Measurements from ENCODE around the gene LIAS.

LIAS gene

DNA sequence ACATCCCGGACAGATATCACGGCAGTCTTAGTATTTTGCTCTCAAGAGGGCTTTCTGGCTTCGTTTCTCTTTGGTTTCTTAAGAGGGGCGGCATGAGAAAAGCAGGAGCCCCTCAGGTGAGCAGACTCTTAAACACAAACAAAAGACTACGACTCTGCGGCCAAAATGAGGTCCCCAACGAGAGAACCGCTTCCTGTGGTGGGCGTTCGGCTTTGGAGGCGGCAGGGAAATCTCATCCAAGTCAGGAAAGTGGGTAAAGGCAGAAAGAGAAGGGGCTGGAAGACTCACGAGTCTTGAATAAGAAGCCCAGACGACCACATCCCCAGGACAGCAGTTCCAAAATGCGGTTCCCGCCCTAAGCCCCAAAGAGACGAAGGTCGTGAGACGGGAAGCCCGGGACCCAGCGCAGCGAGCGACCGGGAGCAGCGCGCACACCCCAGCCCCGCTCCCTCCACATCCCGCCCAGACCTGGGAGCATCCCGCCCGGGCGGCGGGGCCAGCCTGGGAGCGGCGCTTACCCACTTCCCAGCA lies 68.0 kb downstream of the LIAS start:
- H4K20me1 ChIP-seq (ENCODE audit: insufficient read depth, low read length, poor library complexity, severe bottlenecking): peaks cover 7% of the 10 kb centered on the region
- H3K27me3 ChIP-seq (ENCODE audit: insufficient read depth, low read length, poor library complexity, severe bottlenecking): no peaks in the 10 kb centered on the region
- no peaks in the 10 kb centered on the region for H3F3A ChIP-seq (ENCODE audit: low read depth)
- H3K4me3 ChIP-seq (ENCODE audit: low read length, poor library complexity, severe bottlenecking): peak overlapping the region; percentile 82
- H3K9me3 ChIP-seq (ENCODE audit: insufficient read depth, low read depth, low read length): no peaks in the 10 kb centered on the region; the same call in 1 of the 2 replicates
- peak overlapping the region; percentile 85 for H2AFZ ChIP-seq (ENCODE audit: low read length)
- peaks cover 48% of the 10 kb centered on the region for H3K79me2 ChIP-seq (ENCODE audit: insufficient read depth, low read length)
- H3K4me2 ChIP-seq (ENCODE audit: low read depth, low read length, poor library complexity, severe bottlenecking): peak overlapping the region; percentile 81
- peaks cover 26% of the 10 kb centered on the region for H3K4me1 ChIP-seq (ENCODE audit: insufficient read depth, low read length, poor library complexity, severe bottlenecking)
- no peaks in the 10 kb centered on the region for H3K36me3 ChIP-seq (ENCODE audit: insufficient read depth, low read length)
- H3K9ac ChIP-seq (ENCODE audit: low read depth, low read length, poor library complexity, severe bottlenecking): peak overlapping the region; percentile 79
- TF ChIP-seq EZH2phosphoT487 (IDR thresholded peaks at IDR 0.05; ENCODE audit: borderline replicate concordance) (no peak), CTCF (conservative IDR thresholded peaks at IDR 0.05; ENCODE audit: low read length) (no peak)
- no peaks in the 10 kb centered on the region for H3K9me2 ChIP-seq (replicated peaks; ENCODE audit: low read depth, low read length)

- no peaks in the 10 kb centered on the region for H3K36me3 ChIP-seq (ENCODE audit: insufficient read depth, low read length)
- peak within 1 kb of the TSS; percentile 93 for H3K4me2 ChIP-seq (ENCODE audit: low read depth, low read length, poor library complexity, severe bottlenecking)
- H3K9me3 ChIP-seq (ENCODE audit: insufficient read depth, low read depth, low read length): no peaks in the 10 kb centered on the region; the same call in 1 of the 2 replicates
- peak within 1 kb of the TSS; percentile 82 for H3K4me3 ChIP-seq (ENCODE audit: low read length, poor library complexity, severe bottlenecking)
- H3K9me2 ChIP-seq (replicated peaks; ENCODE audit: low read depth, low read length): no peaks in the 10 kb centered on the region
- peak within 1 kb of the TSS; percentile 79 for H3K9ac ChIP-seq (ENCODE audit: low read depth, low read length, poor library complexity, severe bottlenecking)
- H3K4me1 ChIP-seq (ENCODE audit: insufficient read depth, low read length, poor library complexity, severe bottlenecking): peaks cover 26% of the 10 kb centered on the region
- peaks cover 48% of the 10 kb centered on the region for H3K79me2 ChIP-seq (ENCODE audit: insufficient read depth, low read length)
- no peaks in the 10 kb centered on the region for H3K27me3 ChIP-seq (ENCODE audit: insufficient read depth, low read length, poor library complexity, severe bottlenecking)
- TF ChIP-seq EZH2phosphoT487 (IDR thresholded peaks at IDR 0.05; ENCODE audit: borderline replicate concordance) (no peak), CTCF (conservative IDR thresholded peaks at IDR 0.05; ENCODE audit: low read length) (no peak)
- peaks cover 7% of the 10 kb centered on the region for H4K20me1 ChIP-seq (ENCODE audit: insufficient read depth, low read length, poor library complexity, severe bottlenecking)
- H2AFZ ChIP-seq (ENCODE audit: low read length): peak within 1 kb of the TSS; percentile 85
- H3F3A ChIP-seq (ENCODE audit: low read depth): no peaks in the 10 kb centered on the region
These were observed 68.6 kb downstream of the LIAS start, which contains the start of gene UGDH for GRCh38 chr4:39527296-39528060. Gene UGDH, minus strand, starts transcription at chr4:39527439. Its CDS starts 5,927 bp downstream, at chr4:39521512.

DNA sequence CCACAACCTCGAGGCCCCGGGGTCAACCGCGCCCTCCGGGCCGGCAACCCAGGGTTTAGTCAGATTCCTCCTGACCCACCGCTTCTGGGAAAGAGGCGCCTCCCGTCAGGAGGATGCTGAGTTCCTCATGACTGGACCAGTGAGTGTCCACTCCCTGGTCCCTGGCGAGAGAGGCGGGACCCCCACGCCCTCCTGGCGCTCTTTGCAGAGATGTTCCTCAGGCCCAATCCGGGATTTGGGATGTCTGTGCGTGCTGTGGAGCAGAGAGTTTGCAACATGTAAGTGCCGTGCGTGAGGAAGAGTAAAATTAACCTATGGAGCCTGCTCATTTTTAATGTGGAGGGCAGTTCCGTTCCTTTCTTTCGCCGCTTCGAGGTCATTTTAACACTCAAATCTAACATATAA lies 69.2 kb downstream of the LIAS start:
- Histone ChIP-seq H3K9me3 (ENCODE audit: insufficient read depth, low read depth, low read length) (no peaks in the 10 kb centered on the region; the same call in 1 of the 2 replicates), H3K4me3 (ENCODE audit: low read length, poor library complexity, severe bottlenecking) (peak overlapping the region; percentile 82), H3F3A (ENCODE audit: low read depth) (no peaks in the 10 kb centered on the region), H4K20me1 (ENCODE audit: insufficient read depth, low read length, poor library complexity, severe bottlenecking) (peaks cover 7% of the 10 kb centered on the region), H3K9me2 (replicated peaks; ENCODE audit: low read depth, low read length) (no peaks in the 10 kb centered on the region), H3K27me3 (ENCODE audit: insufficient read depth, low read length, poor library complexity, severe bottlenecking) (no peaks in the 10 kb centered on the region), H3K4me1 (ENCODE audit: insufficient read depth, low read length, poor library complexity, severe bottlenecking) (peaks cover 26% of the 10 kb centered on the region), H2AFZ (ENCODE audit: low read length) (peak overlapping the region; percentile 85), H3K79me2 (ENCODE audit: insufficient read depth, low read length) (peaks cover 42% of the 10 kb centered on the region), H3K9ac (ENCODE audit: low read depth, low read length, poor library complexity, severe bottlenecking) (peak overlapping the region; percentile 79), H3K36me3 (ENCODE audit: insufficient read depth, low read length) (no peaks in the 10 kb centered on the region), H3K4me2 (ENCODE audit: low read depth, low read length, poor library complexity, severe bottlenecking) (peak overlapping the region; percentile 93)
- TF ChIP-seq EZH2phosphoT487 (IDR thresholded peaks at IDR 0.05; ENCODE audit: borderline replicate concordance): no peak
